Medulla oblongata (tissue), 1 donor: ENCODE data around the gene PLPP2.

ENCODE experiments used
- DNase-seq: peaks from one replicate; pipeline ENCODE4 v3.0.0-alpha.2; 2015; ENCODE audit errors: extremely low spot score

PLPP2 gene

DNA sequence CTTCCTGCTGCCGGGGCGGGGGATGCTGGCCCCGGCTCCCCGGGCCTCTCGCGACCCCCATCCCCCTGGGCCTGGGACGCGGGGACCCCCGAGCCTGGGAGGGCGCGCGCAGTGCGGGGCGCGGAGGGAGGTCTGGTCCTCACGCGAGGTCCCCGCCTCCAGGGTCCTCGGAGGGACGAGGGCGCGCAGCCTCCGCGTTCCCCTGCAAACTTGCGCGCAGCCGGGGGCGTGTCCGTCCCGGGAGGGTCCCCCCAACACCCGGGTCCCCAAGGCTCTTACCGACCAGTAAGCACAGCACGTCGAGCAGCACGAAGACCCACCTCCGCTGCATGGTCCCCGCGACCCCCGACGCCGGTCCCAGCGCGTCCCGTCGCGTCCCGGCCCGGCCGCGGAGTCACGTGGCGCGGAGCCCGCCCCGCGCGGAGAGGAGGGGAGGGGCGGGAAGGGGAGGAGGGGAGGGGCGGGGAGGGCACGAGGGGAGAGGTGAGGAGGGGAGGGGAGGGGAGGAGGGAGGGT lies at the start of gene PLPP2:
Gene PLPP2 (minus strand): TSS at position 398 of the 516 bp plus-strand sequence. CDS start 67 bp downstream, at position 331.
- DNase-seq = peak; percentile 31

DNA sequence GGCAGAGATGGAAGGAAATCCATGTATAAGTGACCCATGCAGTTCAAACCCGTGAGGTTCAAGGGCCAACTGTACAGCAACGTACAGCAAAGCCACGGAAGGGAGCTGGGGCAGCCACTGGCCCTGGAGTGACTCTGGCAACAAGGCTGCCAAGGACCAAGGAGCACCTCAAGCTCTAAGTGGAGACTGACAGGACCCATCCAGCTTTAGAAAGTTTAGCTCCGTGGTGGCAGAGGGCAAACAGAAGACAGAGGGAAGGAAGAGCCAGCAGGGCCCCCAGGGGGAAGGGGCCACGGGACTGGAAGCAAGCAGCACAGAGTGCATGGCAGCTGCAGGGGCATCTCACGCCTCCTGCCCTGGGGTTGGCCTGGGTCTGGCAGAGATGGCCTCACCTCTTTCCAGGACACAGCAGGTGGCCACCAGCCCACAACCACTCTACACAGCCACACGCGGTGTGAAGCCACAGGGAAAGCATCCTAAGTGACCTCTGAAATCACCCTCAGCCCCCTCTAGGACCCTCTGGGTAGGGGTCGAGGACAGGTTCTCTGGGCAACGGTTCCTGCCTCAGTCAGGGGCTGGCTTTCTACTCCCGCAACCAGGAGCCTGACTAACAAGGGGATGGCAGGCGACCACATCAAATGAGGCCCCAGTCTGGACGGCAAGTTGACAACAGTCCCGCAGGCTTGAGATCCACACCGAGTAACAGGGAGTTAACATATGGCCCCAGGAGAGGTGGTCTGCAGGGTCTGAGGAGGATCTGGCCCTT lies 49.6 kb upstream of the PLPP2 start:
- no peak for DNase-seq

DNA sequence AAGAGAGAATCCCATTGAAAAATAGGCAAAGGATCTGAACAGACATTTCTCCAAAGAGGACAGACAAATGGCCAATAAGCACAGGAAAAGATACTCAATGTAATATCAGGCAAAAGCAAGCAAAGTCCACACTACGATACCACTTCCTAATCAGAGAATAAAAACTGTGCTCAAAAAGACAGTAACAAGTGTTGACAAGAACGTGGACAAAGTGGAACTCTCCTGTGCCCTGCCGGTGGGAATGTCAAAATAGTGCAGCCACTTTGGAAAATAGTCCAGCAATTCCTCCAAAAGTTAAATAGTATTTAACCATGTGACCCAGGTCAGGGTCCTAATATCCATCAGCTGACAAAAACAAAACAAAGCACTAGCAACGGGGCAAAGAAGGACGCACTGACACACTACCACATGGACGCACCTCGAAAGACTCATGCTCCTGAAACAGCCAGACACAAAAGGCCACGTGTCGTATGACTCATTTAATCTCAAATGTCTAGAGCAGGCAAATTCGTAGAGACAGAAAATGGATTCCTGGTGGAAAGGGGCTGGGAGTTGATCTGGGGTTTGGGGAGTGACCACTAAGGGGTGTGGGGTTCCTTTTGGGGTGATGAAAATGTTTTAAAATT lies 48.2 kb upstream of the PLPP2 start:
- no peak for DNase-seq

DNA sequence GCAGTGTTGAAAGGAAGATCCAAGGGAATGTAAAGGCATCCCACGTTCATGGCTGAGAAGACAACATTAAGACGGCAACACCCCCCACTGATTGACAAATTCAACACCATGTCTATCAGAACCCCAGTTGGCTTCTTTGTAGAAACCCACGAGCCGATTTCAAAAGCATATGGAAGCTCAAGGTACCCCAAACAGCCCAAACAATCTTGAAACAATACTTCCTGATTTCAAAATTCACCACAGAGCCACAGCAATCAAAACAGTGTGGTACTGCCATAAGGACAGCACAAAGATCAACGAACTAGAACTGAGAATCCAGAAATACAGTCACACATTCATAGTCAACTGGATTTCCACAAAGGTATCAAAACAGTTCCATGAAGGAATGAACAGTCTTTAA lies 47.2 kb upstream of the PLPP2 start:
- no peak for DNase-seq

DNA sequence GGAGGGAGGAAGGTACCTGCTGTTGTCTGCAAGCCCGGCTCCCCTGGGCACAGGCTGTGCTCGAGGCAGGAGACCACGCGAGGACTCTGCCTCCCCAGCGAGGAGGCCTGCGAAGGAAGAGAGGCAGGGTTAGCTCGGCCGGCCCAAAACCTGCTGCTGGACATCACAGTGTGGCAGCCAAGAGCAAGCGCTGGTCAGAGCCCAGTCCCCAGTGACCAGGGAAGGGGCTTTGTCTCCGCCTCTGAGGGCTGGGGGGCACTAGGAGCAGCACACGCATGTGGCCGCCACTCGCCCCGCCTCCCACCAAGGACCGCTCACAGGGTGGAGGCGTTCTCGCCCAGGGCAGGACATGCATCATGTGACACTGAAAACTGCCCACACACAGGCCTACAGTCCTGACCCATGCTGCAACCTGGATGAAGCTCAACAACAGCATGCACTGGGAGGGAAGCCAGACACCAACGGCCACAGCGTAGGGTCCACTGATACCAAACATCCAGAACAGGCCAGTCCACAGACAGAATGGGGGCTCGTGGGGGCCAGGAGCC lies 44.9 kb upstream of the PLPP2 start:
- DNase-seq = no peak

DNA sequence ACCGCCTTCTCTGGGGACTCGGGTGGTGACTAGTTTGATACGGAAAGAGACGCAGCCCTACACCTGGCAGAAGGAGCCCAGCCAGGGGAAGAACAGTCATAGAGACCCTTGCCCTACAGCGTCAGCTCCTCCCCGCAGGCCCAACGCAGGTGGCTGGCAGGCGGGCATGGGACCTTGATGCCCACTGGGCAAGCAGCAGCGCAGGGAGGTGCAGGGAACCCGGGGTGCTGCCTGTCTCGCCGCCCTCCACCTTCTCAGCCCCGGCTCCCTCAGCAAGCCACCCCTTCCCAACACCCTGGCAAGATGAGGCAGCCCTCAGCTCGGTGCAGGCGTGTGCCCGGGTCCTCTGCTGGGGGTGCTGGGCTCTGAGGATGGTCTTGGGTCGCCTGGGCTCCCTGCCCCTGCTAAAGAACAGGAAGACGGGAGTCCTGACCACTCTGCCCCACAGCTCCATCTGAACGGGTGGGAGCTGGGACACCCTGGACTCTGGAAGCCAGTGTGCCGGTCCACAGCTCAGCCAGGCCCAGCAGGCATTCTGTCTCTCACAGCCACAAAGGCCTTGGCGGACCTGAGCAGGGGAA lies 44.4 kb upstream of the PLPP2 start:
- DNase-seq = no peak

DNA sequence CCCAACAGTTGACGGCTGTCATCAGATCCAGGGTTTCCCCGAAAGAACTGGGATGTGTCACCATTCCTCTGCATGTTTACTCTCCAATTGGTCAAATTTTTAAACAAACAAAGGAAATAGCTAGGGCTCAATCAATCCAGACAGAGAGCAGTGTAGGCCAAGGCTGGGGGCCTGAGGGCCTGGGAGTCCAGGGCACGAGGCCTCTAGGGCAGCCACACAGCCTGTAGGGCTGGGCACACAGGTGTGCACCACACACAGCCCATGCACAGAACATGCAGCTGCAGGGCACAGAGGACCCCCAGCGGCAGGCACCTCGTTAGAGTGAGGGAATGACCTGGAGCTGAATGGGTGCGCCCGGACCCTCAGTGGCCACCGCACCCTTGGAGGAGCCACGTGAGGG lies 43.9 kb upstream of the PLPP2 start:
- no peak for DNase-seq

DNA sequence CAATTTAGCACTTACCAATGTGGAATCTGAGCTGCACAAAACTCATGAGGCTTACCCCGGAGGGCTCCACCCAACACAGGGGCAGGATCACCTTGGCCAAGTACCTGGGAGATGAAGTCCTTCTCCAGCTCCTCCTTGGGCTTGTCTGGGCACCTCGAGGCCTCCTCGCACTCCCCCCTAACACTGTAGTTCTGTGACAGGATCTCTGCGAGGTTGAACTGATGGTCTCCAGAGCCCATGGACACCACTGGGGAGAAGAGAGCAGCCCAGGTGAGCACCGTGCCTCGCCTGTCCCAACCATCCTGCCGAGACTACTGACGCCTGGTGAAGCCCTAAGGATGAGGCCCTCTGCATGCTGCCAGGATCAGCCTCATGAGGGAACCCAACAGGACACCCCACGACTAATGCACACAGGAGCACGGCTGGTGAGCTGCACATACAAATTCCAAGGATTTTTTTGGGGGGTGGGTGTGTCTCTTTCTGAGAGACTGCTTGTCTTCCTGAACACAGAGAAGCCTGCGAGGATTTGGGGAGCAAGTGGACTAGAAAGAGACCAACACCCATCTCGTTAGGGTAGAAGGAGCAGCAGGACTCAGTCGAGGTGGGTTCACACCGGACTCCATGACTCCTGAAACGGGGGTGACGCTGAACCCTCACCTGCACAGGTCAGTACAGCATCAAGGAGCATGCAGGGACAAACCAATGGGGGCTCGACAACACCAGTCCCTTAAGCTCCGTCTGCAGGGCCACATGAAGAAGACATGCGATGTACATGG lies 43.3 kb upstream of the PLPP2 start:
- no peak for DNase-seq

DNA sequence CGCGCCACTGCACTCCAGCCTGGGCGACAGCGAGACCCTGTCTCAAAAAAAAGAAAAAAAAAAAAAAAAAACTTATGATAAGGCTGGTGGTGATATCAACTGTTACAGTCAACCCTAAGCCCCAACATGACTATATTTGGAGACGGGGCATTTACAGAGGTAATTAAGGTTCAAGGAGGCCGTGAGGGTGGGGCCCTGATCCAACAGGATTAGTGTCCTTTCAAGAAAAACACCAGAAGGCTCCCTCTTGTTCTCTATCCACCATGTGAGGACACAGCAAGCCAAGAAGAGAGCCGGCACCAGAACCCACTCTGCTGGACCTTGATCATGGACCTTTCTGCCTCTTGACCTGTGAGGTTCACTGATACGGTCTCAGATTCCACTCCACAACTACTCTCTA lies 39.3 kb upstream of the PLPP2 start:
- DNase-seq = no peak

DNA sequence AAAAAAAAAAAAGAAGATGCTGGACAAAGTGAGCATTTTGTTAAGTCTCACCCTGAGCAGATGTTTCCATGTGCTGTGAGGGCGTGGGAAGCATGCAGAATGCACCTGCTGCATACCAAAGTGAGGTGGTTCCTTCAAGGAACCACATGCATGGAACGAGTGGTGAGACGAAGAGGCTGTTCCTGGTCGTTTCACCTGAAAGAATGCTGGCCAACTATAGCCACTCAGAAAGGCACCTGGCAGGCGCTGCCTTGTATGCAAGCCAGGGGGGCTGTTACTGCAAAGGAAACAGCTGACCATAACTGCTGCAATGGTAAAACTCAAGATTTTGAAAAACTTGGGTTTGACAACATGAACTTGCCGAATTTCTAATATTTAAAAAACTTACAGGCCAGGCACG lies 38.7 kb upstream of the PLPP2 start:
- DNase-seq = no peak

DNA sequence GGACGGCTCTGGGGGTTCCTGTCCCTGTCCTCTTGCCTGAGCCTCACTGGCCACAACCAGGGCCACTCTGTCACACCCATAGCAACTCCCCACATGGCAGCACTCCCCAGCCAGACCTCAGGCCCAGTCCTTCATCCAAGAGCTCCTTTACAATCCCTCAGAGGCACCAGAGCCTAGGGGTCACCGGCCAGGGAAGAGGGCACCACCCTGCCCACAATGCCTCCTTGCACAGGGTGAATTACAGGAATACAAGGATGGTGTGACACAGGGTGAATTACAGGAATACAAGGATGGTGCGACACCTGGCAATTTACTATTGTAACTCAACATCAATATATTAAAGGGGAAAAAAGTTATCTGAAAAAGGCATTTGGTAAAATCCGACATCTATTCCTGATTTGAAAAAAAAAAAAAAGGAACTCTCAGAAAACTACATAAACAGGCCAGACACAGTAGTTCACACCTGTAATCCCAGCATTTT lies 36.9 kb upstream of the PLPP2 start:
- no peak for DNase-seq

DNA sequence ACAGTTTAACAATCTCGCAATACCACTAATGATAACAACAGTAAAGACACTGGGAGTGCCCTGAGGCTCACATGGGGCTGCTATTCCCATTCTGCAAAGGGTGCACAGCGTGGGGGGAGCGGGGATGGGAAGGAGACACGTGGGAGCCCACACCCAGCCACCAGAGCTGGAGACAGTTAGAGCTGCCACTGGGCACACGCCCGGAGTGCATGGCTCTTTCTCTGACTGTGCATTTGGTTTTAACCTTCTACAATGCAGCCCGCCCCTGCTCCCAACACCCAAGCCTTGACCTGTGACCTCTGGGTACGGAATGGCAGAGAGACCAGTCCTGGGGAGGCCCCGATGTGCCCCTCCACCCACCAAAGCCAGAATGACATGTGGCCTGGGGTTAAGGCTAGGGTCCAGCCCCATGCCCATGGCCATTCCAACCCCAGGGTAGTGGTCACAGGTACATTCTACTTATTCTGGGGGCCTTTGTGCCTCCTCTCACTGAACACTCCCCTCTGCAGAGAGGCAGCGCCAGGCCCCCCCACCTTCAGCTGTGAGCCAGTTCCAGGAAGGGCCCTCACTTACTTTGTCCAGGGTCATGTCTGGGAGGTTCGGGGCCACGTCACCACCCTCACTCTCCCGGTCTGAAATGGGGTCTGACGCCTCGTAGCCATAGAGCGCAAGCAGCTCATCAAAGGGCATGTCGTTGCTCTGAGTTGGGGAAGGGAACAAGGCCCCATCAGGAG lies 36.3 kb upstream of the PLPP2 start:
- no peak for DNase-seq

DNA sequence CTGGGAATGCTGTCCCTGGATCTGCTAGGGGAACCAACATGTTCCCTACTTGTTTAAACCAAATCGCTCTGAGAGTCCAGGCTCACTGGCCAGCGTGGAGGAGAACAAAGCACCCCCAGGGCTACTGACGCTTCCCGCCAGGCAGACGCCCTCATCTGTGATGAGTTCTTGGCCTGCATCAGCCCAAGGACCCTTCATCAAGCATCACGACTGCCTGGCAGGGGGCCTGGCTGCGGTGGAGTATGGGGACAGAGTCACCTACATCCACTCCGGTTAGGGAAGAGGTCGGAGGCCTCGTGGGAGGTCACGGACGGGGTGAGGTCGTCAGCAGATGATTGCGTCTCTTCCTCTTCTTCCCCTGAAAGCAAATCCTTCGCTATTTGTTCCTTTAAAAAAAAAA lies 35.7 kb upstream of the PLPP2 start:
- no peak for DNase-seq

DNA sequence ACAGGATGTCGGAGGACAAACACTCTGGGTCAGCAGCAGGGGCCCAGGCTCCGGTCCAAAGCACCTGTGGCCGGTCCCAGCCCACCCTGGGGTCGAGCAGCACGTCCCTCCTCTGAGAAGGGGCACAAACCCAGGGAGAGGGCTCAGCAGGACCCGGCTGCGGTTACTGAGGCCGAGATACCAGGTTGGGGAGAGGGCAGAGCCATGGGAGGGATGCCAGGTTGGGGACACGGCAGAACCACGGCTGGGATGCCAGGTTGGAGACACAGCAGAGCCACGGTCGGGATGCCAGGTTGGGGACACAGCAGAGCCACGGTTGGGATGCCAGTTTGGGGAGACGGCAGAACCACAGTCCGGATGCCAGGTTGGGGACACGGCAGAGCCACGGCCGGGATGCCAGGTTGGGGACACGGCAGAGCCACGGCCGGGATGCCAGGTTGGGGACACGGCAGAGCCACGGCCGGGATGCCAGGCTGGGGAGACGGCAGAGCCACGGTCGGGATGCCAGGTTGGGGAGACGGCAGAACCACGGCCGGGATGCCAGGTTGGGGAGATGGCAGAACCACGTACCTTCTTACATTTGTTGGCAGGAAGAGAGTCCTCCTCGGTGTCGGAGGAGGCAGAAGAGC lies 34.8 kb upstream of the PLPP2 start:
- no peak for DNase-seq

DNA sequence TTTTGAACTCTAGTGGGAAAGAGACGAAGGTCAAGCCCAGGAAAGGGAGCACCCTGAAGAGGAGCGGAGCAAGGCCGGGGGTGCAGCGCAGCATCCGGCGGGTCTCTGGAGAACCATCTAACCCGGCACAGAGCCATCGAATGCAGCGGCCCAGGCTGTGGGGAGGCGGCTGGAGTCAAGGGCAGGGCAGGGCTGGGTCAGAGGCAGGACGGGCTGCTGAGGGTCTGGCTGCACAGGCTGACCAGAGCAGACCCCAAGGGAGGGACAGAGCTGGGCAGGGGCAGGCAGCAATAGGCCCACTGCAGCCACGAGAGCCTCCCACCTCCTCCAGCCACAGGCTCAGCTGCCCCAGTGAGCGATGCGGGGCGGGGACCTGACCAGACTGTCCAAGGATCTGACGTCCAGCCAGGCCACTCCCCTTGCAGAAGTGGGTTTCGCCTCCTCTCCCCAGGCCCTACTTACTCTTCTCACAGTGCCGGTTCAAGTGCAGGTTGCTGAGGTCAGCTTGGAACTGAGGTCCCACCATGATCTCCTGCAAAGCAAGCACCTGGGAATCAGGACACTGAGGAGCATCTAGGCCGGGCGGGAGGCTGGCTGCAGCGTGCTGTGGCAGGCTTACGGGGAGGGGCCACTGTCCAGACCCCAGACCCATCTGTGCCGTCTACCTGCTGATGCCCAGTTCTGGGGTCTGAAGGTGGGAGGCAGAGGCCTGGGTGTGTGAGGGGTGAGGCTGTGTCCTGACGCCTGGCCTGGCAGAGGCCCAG lies 34.2 kb upstream of the PLPP2 start:
- DNase-seq = no peak

DNA sequence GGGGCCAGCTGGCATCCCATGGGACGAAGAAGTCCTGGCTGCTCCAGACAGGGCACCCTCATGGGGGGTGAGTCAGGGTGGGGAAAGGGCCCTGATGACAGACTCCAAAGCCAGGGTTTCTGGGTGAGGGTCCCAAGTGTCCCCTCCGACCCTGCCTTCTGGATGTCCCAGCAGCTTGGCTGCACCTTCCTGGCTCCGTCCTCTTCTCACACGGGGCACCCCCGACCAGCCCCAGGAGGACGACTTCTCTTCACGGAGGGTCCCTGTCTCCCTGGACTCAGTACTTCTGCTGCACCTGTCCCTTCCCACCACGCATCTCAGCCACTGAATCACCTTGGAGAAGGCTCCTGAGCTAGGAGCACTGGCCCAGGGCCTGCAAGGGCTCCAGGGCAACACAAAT lies 33.5 kb upstream of the PLPP2 start:
- no peak for DNase-seq

DNA sequence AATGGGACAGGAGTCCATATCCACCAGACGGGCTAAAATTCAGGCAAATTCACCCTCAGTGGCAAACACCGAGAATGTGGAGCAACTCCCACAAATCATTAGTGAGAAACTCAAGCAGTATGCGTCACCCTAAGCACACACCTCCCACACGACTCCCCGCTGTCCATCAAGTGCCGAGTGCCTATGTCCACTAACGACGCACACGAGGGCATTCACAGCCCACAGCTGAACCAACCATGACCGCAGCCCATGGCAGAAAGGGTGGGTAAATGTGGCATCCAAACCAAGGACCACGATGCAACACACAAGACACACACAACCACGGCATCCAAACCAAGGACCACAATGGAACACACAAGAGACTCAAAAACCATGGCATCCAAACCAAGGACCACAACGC lies 31.4 kb upstream of the PLPP2 start:
- DNase-seq = no peak

DNA sequence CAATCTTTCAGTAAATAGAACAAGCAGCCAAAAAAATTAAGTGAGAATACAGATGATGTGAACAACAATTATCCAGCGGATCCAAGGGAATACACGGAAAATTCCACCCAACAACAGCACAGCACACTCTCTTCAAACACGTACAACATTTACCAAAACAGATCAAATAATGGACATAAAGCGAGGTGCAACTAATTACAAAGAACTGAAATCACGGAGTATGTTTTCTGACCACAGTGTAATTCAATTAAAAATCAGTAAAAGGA lies 27.2 kb upstream of the PLPP2 start:
- no peak for DNase-seq

DNA sequence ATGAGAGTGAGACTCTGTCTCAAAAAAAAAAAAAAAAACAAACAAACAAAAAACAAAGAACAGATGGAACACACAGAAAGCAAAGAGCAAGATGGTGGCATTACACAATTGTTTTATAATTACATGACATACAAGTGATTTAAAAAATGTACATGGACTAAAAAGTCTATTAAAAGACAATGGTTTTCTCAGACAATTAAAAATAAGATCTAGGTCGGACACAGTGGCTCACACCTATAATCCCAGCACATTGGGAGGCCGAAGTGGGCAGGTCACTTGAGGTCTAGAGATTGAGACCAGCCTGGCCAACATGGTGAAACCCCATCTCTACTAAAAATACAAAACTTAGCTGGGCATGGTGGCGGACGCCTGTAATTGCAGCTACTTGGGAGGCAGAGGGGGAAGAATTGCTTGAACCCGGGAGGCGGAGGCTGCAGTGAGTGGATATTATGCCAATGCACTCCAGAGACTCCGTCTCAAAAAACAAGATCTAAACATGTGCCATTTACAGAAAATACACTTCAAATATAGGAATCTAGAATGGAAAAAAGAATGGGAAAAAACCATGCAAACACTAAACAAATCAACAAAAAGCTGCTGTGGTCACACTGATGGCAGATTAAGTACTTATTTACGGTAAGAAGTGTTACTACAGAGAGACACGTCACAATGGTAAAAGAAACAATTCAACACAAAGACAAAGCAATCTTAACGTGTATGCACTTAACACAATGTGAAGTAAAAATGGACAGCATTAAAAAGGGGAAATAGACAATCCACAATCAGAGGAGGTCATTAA lies 26.7 kb upstream of the PLPP2 start:
- DNase-seq = no peak
